Measurements from ENCODE around the gene FOS. TPM values are rescaled to one million over a fixed set of nuclear protein-coding genes. Genes with fewer than 3 reads are reported as not detected.

FOS gene
- total RNA-seq, 4 donors from 2014 or later = 77.0 to 526 (median 215) TPM

GRCh38 chr14:75252254-75252837 lies 26.3 kb upstream of the FOS start:
- TF ChIP-seq CTCF (IDR thresholded peaks at IDR 0.05; ENCODE audit: low read depth) = no peak

GRCh38 chr14:75254381-75254822 lies 24.2 kb upstream of the FOS start:
- TF ChIP-seq CTCF (IDR thresholded peaks at IDR 0.05; ENCODE audit: low read depth) = no peak

- no peak for TF ChIP-seq CTCF (IDR thresholded peaks at IDR 0.05; ENCODE audit: low read depth)
These were observed 23.6 kb upstream of the FOS start for GRCh38 chr14:75254901-75255584.

GRCh38 chr14:75258079-75258802 lies 20.4 kb upstream of the FOS start:
- TF ChIP-seq CTCF (IDR thresholded peaks at IDR 0.05; ENCODE audit: low read depth) = no peak

- TF ChIP-seq CTCF (IDR thresholded peaks at IDR 0.05; ENCODE audit: low read depth) = no peak
These were observed 19.7 kb upstream of the FOS start for GRCh38 chr14:75258803-75259509.

GRCh38 chr14:75259510-75259855 lies 19.1 kb upstream of the FOS start:
- no peak for TF ChIP-seq CTCF (IDR thresholded peaks at IDR 0.05; ENCODE audit: low read depth)
